GM12874 (cell line): ENCODE results near the gene MFSD12.

Experiments
- CTCF ChIP-seq: IDR thresholded peaks from 2 replicates; pipeline ENCODE4 v1.5.1; 2011; ENCODE audit warnings: low read depth, mild to moderate bottlenecking, control low read depth, low read length, moderate library complexity; ENCODE audit not compliant: insufficient read depth

The MFSD12 gene

GRCh38 chr19:3530389-3530788 lies 27.0 kb downstream of the MFSD12 start:
- no peak for TF ChIP-seq CTCF

GRCh38 chr19:3528539-3529211 lies 28.7 kb downstream of the MFSD12 start:
- no peak for TF ChIP-seq CTCF

- no peak for TF ChIP-seq CTCF
These were observed 29.3 kb downstream of the MFSD12 start for GRCh38 chr19:3528080-3528479.

- no peak for TF ChIP-seq CTCF
These were observed 30.0 kb downstream of the MFSD12 start for GRCh38 chr19:3527238-3527910.

- TF ChIP-seq CTCF = peak; percentile 14; the same call in 1 of the 2 replicates
These were observed 30.7 kb downstream of the MFSD12 start for GRCh38 chr19:3526507-3527237.

GRCh38 chr19:3524904-3525451 lies 32.4 kb downstream of the MFSD12 start:
- TF ChIP-seq CTCF = no peak
